Stomach (tissue), 9 donors: ENCODE data around the gene EYA2. TPM values are rescaled to one million over a fixed set of nuclear protein-coding genes. Genes with fewer than 3 reads are reported as not detected.

Experiments
- DNase-seq, 2 donors: peaks; one replicate each; pipeline versions ENCODE4 v3.0.0 to v3.0.0-alpha.2; 2013 to 2019
- H3K27ac ChIP-seq, 5 donors: fragments of 200-600 bp in 4 of 5; sonication (generic) in 4 of 5; one replicate each; pipeline ENCODE4 v1.5.1; 2013 to 2019; ENCODE audit warnings: mild to moderate bottlenecking in 1 of 5, moderate library complexity in 1 of 5
- H3K27me3 ChIP-seq, 3 donors: fragments of 200-600 bp; sonication (generic); one replicate each; pipeline ENCODE4 v1.5.1; 2017 to 2019; ENCODE audit warnings: mixed run types in 1 of 3
- H3K36me3 ChIP-seq, 4 donors: fragments of 200-600 bp; sonication (generic); 1 replicate in 3 of 4; 2 replicates in 1 of 4; pipeline ENCODE4 v1.5.1; 2016 to 2019
- H3K4me1 ChIP-seq, 4 donors: fragments of 200-600 bp; sonication (generic); one replicate each; pipeline ENCODE4 v1.5.1; 2016 to 2019
- H3K4me3 ChIP-seq, 4 donors: fragments of 200-600 bp; sonication (generic) in 3 of 4; one replicate each; pipeline ENCODE4 v1.5.1; 2016 to 2019; ENCODE audit warnings: mild to moderate bottlenecking in 1 of 4
- H3K9me3 ChIP-seq, 4 donors: fragments of 200-600 bp; sonication (generic); one replicate each; pipeline ENCODE4 v1.5.1; 2016 to 2019
- EP300 ChIP-seq: sonication (generic); formaldehyde crosslinking; IDR thresholded peaks from one replicate; pipeline ENCODE4 v1.6.1; 2017; ENCODE audit warnings: antibody characterized with exemption
- POLR2A ChIP-seq, 4 donors: fragments of 450-650 bp; IDR thresholded peaks; one replicate each; pipeline ENCODE4 v1.6.1; 2016; ENCODE audit warnings: antibody characterized with exemption in 4 of 4, control low read depth in 2 of 4, mild to moderate bottlenecking in 1 of 4, moderate library complexity in 1 of 4
- POLR2AphosphoS5 ChIP-seq, 3 donors: sonication (generic); formaldehyde crosslinking; IDR thresholded peaks; one replicate each; pipeline ENCODE4 v1.6.1; 2016; ENCODE audit warnings: antibody characterized with exemption in 3 of 3
- WGBS, 5 donors: extraction: QIAGEN DNeasy Blood & Tissue Kit in 3 of 5; methylation state at CpG; one replicate each; pipeline versions ENCODE4 v1.1.5 to v1.1.7; 2013 to 2018; 5-methylcytosine and 5-hydroxymethylcytosine counted together
- intact Hi-C: fragments of 100-400 bp; cut with DNase I; formaldehyde crosslinking; loops from one replicate; pipeline ENCODE4 v1.15.1; 2023; ENCODE audit warnings: low total_unique reads
- polyA plus RNA-seq, 3 donors: library from polyadenylated mRNA; stranded (reverse); fragments of 200-250 nt; gene quantifications; one replicate each; pipeline ENCODE4 v1.2.3, GENCODE V29; 2013
- total RNA-seq, 5 donors: library from RNA; depleted of rRNA; stranded (reverse); fragments of >200 nt; gene quantifications; one replicate each; pipeline versions ENCODE4 v1.1.0 to v1.2.3, GENCODE V29; 2014 to 2016
- TF ChIP-seq, protein P1 (sequence below), 7 experiments: fragments of 450-650 bp in 4 of 7; fragments of 200-600 bp in 3 of 7; sonication (generic) in 3 of 7; IDR thresholded peaks; one replicate each; pipeline ENCODE4 v1.5.1; 2016 to 2019; ENCODE audit warnings: antibody characterized with exemption in 7 of 7, control low read depth in 2 of 7, mild to moderate bottlenecking in 1 of 7
- donor health status: healthy with polysubstance abuse.
- donor health status: Bipolar disorder and iron deficiency.
- donor health status: healthy.

EYA2 gene
- total and polyA plus RNA-seq, 8 donors: 1.8 to 86.2 (median 5.5) TPM

DNA sequence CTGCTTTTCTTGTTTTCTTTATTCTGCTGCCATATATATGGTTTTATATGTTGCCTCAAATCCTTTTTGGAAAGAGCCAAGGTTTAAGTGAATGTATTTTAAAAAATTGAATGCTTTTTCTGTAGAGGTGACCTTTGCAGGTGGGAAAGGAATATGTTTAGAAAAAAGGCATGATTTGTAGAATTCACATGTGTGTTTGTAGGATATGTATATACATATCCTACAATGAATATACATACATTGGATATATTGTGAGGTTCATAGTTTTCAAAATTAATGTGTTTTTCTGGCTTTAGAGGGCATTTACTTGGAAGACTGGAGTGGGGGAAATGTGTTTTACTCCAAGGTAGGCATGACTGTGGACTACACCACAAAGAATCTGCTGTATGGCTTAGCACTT is 4.0 kb upstream of the EYA2 start:
- no peaks in the 10 kb centered on the region for H3K36me3 ChIP-seq
- H3K4me3 ChIP-seq: no peak overlapping the region
- H3K9me3 ChIP-seq: peaks cover 4 to 13% (median 10%) of the 10 kb centered on the region in 4 donors
- intact Hi-C loops: no loop called here
- no peak for DNase-seq
- peaks cover 0 to 16% (median 12%) of the 10 kb centered on the region in 4 donors for H3K4me1 ChIP-seq
- no peak overlapping the region for H3K27ac ChIP-seq
- TF ChIP-seq EP300 (no peak), POLR2A (IDR thresholded peaks at IDR 0.05) (no peak), POLR2AphosphoS5 (IDR thresholded peaks at IDR 0.05) (no peak)
- TF ChIP-seq, protein P1, sequence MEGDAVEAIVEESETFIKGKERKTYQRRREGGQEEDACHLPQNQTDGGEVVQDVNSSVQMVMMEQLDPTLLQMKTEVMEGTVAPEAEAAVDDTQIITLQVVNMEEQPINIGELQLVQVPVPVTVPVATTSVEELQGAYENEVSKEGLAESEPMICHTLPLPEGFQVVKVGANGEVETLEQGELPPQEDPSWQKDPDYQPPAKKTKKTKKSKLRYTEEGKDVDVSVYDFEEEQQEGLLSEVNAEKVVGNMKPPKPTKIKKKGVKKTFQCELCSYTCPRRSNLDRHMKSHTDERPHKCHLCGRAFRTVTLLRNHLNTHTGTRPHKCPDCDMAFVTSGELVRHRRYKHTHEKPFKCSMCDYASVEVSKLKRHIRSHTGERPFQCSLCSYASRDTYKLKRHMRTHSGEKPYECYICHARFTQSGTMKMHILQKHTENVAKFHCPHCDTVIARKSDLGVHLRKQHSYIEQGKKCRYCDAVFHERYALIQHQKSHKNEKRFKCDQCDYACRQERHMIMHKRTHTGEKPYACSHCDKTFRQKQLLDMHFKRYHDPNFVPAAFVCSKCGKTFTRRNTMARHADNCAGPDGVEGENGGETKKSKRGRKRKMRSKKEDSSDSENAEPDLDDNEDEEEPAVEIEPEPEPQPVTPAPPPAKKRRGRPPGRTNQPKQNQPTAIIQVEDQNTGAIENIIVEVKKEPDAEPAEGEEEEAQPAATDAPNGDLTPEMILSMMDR (IDR thresholded peaks at IDR 0.05): no peak
- H3K27me3 ChIP-seq: peaks cover 0 to 31% (median 17%) of the 10 kb centered on the region in 3 donors

DNA sequence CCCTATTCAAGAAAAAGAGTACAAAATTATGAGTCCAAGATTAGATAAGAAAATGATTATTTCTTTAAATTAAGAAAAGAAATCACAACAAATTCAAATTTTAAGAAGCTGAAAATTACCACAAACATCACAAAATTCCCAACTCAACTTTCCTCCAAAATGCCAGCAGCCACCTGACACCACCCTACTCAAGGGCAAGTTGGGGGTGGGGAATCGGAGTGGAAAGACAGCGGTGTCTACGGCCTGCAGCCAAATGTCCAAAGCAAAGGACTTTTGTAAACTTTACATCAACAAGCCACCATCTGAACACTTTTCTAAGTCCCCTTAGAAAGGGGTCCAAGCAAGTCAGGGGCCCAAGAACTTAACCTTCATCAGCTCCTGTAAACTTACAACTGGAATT is 1.6 kb upstream of the EYA2 start:
- H3K27ac ChIP-seq: no peak overlapping the region
- no peak for DNase-seq
- 82 to 93% (median 90%) methylated on average over 3 of the region's 3 CpGs for WGBS, 5 donors
- intact Hi-C loops: no loop called here
- H3K27me3 ChIP-seq: peaks cover 0 to 53% (median 20%) of the 10 kb centered on the region in 3 donors
- no peak overlapping the region for H3K4me3 ChIP-seq
- H3K4me1 ChIP-seq: peaks cover 0 to 21% (median 14%) of the 10 kb centered on the region in 4 donors
- H3K36me3 ChIP-seq: no peaks in the 10 kb centered on the region
- TF ChIP-seq, protein P1 (IDR thresholded peaks at IDR 0.05): no peak
- TF ChIP-seq POLR2AphosphoS5 (IDR thresholded peaks at IDR 0.05) (no peak), POLR2A (IDR thresholded peaks at IDR 0.05) (no peak), EP300 (no peak)
- peaks cover 4 to 13% (median 10%) of the 10 kb centered on the region in 4 donors for H3K9me3 ChIP-seq

DNA sequence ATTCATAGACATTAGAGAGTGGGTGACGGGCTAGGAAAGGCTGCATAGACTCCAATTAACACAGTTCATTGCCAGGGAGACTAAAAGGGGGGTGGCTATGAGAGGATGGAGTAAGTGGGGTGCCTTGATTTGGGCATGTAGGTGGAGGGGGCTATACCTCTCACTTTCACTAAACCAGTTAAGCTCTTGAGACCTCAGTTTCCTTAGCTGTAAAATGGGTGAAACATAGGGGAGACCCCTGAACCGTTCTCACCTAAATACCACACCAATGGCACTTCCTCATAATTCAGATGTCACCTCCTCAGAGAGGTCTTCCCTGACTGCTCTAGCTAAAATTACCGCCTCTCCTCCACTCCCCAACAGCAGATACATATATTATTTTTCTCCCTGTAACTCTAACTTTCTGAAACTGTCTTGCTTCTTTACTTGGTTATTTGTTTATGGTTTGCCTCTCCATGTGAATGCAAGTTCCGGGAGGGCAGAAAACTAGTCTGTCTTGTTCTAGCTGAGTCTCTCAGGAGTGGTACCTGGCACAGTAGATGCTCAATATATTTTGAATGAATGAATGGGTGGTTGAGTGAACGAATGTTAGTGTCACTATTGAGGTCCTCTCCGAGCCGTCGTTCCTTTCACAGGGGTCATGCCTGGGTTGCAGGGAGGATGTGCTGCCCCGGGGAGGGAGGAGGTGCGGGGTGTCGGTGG is 615 bp upstream of the EYA2 start:
- peak in 1 of 2 donors; percentile 5 for DNase-seq
- peaks cover 0 to 21% (median 14%) of the 10 kb centered on the region in 4 donors for H3K4me1 ChIP-seq
- no peaks in the 10 kb centered on the region for H3K36me3 ChIP-seq
- TF ChIP-seq EP300 (no peak), POLR2AphosphoS5 (IDR thresholded peaks at IDR 0.05) (no peak), POLR2A (IDR thresholded peaks at IDR 0.05) (no peak)
- TF ChIP-seq, protein P1 (IDR thresholded peaks at IDR 0.05): no peak
- H3K27ac ChIP-seq: peak overlapping the region in 2 of 5 donors; percentile 51 to 62
- H3K9me3 ChIP-seq: peaks cover 4 to 13% (median 10%) of the 10 kb centered on the region in 4 donors
- intact Hi-C loops: no loop called here
- peaks cover 0 to 62% (median 20%) of the 10 kb centered on the region in 3 donors for H3K27me3 ChIP-seq
- 20 to 28% (median 22%) methylated on average over 9 to 11 of the region's 11 CpGs for WGBS, 5 donors
- H3K4me3 ChIP-seq: peak overlapping the region; percentile 49 to 72 (median 54)

DNA sequence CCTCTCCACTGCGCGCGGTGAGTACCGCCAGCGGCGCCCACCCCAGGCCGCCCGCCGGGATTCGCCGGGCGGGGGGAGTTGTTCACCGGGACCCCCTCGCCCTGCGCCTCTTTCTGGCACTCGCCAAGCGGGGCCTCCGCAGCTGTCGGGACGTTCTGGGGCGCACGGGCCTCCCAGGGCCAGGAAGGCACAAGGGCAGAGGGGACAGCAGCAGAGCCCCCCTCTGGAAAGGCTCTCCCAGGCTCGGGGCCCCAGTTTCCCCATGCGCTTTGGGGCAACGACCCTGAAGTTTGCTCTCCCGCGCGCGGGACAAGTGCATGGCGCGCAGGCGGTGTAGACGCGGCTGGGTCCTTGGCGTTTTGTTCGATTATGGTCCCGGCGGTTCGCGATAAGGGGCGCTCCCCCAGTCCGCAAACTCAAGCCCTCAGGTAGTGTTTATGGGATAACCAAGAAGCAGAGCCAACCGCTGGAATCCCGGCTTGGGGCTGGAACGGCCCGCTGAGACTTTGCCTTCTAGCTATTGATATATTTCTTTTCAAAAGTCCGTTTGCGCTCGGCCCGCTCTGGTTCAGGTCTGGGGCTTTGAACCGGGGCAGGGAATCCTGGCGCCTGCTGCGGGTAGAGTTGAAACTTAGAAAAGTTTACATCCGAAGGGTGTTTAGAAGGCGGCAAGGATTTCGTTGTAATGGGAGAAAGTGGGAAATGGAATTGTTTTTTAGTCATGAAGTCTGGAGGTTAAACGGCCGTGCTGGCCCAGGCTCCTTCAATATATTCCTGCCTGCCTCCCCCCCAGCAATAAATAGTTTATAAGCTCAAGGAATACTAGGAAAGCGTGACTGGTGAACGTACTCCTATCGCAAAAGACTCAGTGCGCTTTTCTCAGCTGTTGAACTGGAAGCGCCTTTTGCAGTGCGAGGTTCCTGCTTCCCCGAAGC is 595 bp downstream of the EYA2 start:
- DNase-seq: peak; percentile 36 to 55
- TF ChIP-seq EP300 (no peak), POLR2A (IDR thresholded peaks at IDR 0.05) (no peak), POLR2AphosphoS5 (IDR thresholded peaks at IDR 0.05) (no peak)
- TF ChIP-seq, protein P1 (IDR thresholded peaks at IDR 0.05): no peak
- 1 to 3% (median 2%) methylated on average over 43 to 65 of the region's 65 CpGs for WGBS, 5 donors

More for the DNA sequence above, 595 bp downstream of the EYA2 start:
- Histone ChIP-seq H3K4me1 (peaks cover 0 to 21% (median 14%) of the 10 kb centered on the region in 4 donors), H3K27ac (peak overlapping the region in 4 of 5 donors; percentile 16 to 62 (median 50)), H3K9me3 (peaks cover 4 to 10% (median 10%) of the 10 kb centered on the region in 4 donors), H3K27me3 (peaks cover 0 to 62% (median 20%) of the 10 kb centered on the region in 3 donors), H3K4me3 (peak overlapping the region; percentile 49 to 72 (median 54)), H3K36me3 (no peaks in the 10 kb centered on the region)
- intact Hi-C loops: no loop called here
